Measurements from ENCODE around the gene RAB40B.
"Not testable (repeated sequence)": the region's sequence is repeated elsewhere in the genome, so short reads cannot be mapped to it uniquely, and the experiment has no call there.

Gene RAB40B

GRCh38 chr17:82665217-82665616 lies 33.3 kb downstream of the RAB40B start:
- no peak for DNase-seq

GRCh38 chr17:82664701-82665182 lies 33.8 kb downstream of the RAB40B start:
- no peak for DNase-seq

GRCh38 chr17:82664276-82664575 lies 34.3 kb downstream of the RAB40B start:
- no peak for DNase-seq

GRCh38 chr17:82663381-82664275 lies 34.9 kb downstream of the RAB40B start:
- no peak for DNase-seq

GRCh38 chr17:82662711-82663261 lies 35.7 kb downstream of the RAB40B start:
- DNase-seq, result no peak

- DNase-seq, result no peak
Measured at GRCh38 chr17:82661717-82662683, 36.5 kb downstream of the RAB40B start.

GRCh38 chr17:82659886-82660285 lies 38.6 kb downstream of the RAB40B start:
- no peak for DNase-seq

- DNase-seq, result no peak
Measured at GRCh38 chr17:82658796-82659452, 39.6 kb downstream of the RAB40B start.

GRCh38 chr17:82658331-82658730 lies 40.2 kb downstream of the RAB40B start:
- no peak for DNase-seq

- no peak for DNase-seq
Measured at GRCh38 chr17:82657926-82658325, 40.6 kb downstream of the RAB40B start.

GRCh38 chr17:82656266-82656665 lies 42.2 kb downstream of the RAB40B start:
- no peak for DNase-seq

- no peak for DNase-seq
Measured at GRCh38 chr17:82655523-82655922, 43.0 kb downstream of the RAB40B start.

- DNase-seq, result no peak
Measured at GRCh38 chr17:82655038-82655479, 43.4 kb downstream of the RAB40B start.

- not testable (repeated sequence) for DNase-seq
Measured at GRCh38 chr17:82654611-82655010, 43.9 kb downstream of the RAB40B start.

- DNase-seq, result no peak
Measured at GRCh38 chr17:82653651-82654528, 44.6 kb downstream of the RAB40B start.

GRCh38 chr17:82650723-82651122 lies 47.8 kb downstream of the RAB40B start:
- DNase-seq, result no peak

- no peak for DNase-seq
Measured at GRCh38 chr17:82649501-82650261, 48.8 kb downstream of the RAB40B start.

- DNase-seq, result no peak
Measured at GRCh38 chr17:82648742-82649331, 49.7 kb downstream of the RAB40B start.

- peak; percentile 95 for DNase-seq
Measured at GRCh38 chr17:82648165-82648668, 50.3 kb downstream of the RAB40B start, which contains the start of gene WDR45B. WDR45B (minus strand) TSS chr17:82648444; CDS start chr17:82648340, 104 bp downstream.

GRCh38 chr17:82647593-82648164 lies 50.8 kb downstream of the RAB40B start:
- DNase-seq, result no peak
